NOMO-1 (cell line): ENCODE results near the gene CAPRIN1.
"Not testable (repeated sequence)": the region's sequence is repeated elsewhere in the genome, so short reads cannot be mapped to it uniquely, and the experiment has no call there.

Experiments used
- DNase-seq, 2 experiments: peaks; one replicate each; lab custom pipeline; 2025; ENCODE audit not compliant: unreplicated experiment in 2 of 2; lab: John Stamatoyannopoulos, UW

CAPRIN1 gene

DNA sequence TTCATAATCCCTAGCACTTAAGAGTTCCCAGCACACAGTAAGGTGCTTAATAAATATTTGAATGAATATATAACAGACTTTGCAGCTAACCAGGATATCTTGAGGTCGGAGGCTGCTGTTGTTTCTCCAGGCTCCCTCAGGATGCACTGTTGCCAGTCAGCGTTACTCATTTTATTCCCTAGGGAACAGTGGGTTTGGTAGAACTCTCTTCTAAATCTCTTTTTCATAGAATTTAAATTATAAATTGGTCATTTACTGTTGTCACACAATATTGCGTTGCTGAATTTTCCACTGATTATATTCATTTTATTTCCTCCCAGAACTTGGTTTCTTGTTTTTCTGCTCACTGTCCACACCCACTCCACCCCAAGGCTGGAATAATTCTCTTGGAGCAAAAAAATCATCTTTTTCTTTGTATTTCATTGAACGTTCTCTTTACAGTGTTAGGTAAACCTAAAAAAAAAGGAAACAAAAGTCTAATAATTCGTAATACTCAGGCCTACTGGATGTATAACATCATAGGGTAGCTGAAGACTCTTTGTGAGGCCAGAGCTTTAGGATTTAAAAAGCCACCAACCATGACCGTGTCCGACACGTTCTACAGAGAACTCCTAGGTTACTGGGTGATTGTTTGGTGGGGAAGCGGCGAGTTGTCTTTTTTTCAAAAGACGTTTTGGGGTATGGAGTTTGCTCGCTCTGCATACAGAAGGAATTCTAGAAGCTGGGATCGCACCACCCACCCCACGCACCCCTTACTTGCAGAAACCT is 766 bp upstream of the CAPRIN1 start:
- peak; percentile 60 to 62 for DNase-seq

DNA sequence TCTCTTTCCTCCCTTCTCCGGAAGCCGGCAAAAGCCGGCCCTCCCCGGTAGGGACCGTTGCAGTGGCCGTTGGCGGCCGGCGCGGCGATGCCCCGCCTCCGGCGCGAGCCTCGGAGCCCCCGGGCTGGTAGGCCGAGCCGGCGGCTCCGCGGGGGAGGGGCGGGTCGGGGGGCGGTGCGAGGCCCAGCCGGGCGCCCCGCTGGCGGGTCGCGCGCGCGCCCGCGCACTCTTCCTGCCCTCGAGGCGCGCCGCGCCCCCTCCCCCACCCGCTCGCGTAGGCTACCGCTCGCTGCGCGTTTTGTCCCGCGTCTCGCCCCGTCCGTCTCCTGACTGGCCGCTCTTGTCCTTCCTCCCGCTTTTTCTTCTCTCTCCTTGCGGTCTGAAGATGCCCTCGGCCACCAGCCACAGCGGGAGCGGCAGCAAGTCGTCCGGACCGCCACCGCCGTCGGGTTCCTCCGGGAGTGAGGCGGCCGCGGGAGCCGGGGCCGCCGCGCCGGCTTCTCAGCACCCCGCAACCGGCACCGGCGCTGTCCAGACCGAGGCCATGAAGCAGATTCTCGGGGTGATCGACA is 591 bp downstream of the CAPRIN1 start:
- DNase-seq = peak; percentile 64 to 89

DNA sequence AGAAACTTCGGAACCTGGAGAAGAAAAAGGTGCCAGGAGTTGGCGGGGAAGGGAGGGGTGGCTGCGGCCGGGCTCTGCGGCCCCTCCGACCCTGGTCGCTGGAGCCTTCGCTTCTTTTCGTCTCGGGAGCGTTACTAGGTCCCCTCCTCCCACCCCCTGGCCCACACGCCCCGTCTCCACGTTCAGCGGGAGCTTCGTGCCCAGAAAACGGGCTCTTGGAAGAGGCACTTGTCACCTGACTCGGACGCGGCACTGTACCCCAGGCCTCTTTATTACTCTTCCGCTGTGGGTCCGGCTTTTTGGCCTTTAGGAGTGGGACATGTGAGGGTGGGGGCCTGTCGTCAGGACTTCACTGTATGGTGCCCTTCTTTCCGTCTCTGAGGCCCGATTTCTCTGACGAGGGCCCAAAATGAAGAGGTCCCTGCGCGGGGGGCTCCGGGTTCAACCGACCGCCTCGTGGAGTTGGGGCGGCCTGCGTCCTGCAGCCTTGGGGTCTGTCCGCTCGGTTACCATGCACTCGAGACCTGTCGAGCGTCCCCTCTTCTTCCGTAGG is 1.2 kb downstream of the CAPRIN1 start:
- no peak for DNase-seq

DNA sequence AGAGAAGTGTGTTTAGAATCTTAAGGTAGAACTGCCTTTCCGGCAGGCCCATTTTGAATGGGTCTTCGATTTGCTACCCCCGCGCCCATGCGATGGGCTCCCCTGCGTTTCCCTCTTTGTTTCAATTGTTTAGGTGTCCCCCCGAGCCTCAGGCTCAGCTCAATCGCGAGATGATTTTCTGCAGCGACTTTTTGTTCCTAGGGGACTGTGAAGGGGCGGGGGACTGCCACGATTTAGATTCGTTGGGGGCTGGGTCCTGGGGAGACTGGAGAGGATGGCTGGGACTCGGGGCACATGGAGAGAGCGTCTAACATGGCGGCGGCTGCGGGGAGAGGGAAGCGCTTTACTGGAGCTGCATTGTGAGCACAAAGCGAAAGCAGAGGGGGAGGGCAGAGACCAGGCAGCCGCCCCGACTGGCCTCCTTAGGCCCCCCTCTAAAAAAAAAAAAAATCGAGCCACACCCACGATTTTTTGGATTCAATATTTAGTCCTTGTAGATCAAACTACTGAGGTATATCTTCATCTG is 1.7 kb downstream of the CAPRIN1 start:
- peak; percentile 70 to 76 for DNase-seq

DNA sequence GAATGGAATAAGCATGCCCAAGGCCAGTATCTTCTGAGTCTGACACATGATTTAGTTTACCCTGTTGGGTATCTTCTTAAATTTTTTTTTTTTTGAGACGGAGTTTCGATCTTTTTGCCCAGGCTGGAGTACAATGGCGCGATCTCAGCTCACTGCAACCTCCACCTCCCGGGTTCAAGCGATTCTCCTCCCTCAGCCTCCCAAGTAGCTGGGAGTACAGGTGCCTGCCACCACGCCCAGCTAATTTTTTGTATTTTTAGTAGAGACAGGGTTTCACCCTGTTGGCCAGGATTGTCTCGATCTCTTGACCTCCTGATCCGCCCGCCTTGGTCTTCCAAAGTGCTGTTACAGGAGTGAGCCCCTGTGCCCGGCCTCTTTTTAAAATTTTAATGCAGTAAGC is 2.8 kb downstream of the CAPRIN1 start:
- not testable (repeated sequence) for DNase-seq

DNA sequence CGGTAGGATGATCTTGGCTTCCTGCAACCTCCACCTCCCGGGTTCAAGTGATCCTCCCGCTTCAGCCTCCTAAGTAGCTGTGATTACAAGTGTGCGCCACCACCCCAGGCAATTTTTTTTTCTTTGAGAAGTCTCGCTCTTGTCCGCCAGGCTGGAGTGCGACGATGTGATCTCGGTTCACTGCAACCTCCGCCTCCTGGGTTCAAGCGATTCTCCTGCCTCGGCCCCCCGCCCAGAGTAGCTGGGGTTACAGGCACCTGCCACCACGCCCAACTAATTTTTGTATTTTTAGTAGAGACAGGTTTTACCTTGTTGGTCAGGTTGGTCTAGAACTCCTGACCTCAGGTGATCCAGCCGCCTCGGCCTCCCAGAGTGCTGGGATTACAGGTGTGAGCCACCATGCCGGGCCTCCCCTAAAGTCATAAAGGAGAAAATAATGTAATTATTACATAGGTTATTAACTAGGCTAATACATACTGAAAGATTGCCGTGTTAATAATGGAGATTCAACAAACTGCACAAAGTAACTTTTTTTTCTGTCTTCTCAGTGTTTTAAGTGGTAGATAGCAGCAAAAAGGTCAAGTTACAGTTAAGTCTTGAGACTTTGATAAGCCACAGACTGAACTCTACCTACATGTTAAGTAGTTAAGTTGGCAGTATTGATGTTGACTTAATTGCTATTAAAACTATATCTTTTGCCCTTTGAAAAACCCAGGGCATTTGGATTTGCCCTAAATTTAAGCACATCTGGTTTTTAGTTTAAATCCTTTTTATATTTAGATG is 3.9 kb downstream of the CAPRIN1 start:
- no peak for DNase-seq

DNA sequence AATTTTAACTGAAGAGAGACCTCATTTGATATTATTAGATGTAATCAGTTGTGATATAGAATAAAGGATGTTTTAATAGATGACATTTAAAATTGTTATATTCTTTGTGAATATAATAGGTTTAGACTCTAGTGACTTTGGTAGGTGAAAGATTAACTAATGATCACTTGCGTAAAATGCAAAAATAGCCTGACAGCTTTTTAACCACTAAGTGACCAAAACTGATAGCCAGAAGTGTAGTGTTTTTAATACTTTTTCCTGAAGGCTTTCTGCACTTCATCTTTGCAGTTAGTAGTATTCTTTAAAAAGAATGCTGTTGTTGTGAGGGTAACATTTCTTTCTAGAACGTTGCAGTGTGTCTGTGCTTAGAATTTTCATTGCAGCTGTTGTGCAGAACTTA is 5.1 kb downstream of the CAPRIN1 start:
- no peak for DNase-seq

DNA sequence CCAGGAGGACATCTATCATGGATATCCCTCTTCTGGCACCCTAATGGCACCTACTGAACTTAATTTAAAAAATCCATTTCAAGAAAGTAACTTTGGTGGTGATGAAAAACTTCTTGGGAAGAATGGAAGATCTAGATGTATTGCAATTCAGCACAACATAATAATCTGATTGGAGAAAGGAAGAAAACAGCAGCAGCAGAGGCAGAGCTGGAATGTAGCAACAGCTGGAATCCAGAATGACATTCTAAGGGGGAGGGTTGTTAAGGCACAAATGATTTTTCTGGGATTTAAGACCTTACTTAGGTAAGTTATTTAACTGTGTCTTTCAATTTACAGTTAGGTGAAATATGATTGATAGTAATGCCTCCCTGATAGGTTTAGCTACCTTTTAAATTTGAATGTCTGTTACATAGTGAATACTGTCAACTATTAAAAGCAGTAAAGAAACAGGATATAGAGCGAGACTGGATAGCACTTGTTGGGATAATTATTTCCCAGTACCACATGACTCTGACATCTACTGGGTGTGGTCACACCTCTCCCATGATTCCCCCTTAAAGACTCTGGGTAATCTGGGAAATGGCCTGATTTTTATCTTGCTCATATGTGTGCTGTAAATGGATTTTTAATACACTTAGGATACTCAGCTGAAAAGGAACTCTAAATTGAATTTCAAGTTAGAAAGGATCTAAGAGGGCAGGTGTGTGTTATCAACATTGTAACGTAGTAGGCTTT is 11.7 kb downstream of the CAPRIN1 start:
- no peak for DNase-seq

DNA sequence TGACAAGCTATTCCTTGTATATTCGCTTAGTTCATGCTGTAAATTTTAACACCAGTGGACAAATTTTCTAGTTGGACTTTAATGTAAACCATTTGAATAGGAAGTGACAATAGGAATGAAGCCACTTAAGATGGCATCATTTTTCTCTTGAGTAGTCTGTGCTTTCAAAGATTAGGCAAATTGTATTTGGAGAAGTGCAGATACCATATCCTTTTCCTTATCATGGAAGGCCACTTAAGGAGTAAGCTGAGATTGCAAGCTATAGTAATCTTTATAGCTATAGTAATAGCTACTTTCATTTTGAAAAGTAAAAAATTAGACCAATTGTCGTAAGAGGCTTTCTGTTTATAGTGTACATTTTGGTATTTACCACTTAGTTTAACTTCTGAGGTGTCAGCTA is 12.8 kb downstream of the CAPRIN1 start:
- no peak for DNase-seq

DNA sequence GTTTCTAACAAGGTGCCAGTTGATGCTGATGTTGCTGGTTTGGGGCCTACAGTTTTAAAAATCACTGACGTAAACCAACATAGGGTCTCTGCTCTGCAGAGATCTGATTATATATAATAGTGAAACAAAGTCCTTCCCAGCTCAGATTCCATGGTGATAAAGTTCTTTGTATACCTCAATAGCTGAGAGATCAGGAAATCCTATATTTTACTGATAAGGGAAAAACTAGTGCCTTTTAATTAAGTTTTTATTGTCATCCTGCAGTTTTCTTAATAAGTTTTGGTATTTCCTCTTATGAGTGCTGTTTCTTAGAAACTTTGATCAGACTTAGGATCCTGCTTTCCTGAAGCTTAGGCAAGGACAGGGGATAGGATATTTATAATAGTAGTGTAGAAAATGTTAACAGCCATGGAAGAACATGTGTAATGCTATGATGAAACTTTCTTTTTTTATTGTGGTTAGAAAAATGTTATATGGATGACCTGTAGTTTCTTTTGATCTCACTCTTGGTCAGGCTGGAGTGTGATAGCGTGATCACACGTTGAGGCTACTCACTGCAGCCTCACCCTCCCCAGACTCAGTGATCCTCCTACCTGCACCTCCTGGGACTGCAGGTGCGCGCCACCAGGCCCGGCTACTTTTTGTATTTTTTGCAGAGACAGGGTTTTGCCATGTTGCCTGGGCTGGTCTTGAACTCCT is 14.1 kb downstream of the CAPRIN1 start:
- DNase-seq = no peak

DNA sequence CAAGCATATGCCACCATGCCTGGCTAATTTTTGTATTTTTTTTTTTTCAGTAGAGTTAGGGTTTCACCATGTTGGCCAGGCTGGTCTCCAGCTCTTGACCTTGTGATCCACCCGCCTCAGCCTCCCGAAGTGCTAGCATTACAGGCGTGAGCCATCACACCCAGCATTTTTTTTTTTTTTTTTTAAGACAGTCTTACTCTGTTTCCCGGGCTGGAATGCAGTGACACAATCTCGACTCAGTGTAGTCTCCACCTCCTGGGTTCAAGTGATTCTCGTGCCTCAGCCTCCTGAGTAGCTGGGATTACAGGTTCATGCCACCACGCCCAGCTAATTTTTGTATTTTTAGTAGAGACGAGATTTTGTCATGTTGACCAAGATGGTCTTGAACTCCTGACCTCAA is 15.2 kb downstream of the CAPRIN1 start:
- DNase-seq = not testable (repeated sequence)

DNA sequence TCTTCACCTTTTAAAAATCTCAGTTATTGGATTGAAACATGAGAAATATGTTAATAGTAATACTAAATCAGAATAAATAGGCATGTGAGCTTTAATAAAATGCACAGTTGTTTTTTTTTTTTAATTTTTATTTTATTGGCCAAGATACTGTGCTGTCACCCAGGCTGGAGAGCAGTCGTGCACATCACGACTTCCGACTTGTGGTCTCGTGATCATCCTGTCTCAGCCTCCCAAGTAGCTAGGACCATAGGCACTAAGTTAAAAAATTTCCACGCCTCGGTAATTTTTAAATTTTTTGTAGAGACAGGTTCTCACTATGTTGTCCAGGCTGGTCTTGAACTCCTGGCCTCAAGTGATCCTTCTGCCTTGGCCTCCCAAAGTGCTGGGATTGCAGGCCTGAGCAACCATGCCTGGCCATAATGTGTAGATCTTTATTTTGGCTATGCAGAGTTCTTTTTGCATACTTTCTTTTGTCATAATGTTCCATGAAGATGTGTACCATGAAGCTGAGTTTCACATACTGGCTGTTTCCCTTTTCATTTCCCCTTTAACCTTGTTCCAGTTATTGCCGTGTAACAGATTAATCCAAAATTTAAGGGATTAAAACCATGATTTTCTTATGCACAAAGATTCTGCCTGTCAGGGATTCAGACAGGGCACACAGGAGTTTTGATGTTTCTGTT is 16.0 kb downstream of the CAPRIN1 start:
- DNase-seq = no peak

DNA sequence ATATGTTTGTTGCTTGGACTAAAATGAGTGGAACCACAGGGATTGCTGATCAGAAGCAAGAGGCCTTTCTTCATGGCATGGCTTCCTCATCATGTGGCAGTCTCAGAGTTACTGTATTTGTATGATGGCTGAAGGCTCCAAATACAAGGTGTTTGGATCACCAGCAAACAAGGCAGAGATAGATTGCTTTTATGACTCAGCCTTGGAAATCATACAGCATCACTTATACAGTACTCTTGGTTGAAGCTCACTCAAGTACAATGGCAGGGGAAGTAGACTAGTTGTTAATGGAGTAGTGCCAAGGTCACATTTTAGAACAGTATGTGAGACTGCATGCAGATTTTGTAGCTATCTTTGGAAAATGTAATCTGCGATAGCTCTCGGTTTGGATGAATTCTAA is 16.6 kb downstream of the CAPRIN1 start:
- no peak for DNase-seq

DNA sequence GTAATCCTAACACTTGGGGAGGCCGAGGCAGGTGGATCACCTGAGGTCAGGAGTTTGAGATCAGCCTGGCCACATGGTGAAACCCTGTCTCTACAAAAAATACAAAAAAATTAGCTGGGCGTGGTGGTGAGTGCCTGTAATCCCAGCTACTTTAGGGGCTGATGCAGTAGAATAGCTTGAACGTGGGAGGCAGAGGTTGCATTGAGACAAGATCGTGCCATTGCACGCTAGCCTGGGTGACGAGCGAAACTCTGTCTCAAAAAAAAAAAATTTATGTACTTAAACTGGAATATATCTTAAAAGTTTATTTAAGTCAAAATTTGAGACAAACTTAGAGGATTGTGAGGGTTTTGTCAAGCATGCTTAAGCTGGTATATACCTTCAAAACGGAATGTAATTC is 19.8 kb downstream of the CAPRIN1 start:
- not testable (repeated sequence) for DNase-seq

DNA sequence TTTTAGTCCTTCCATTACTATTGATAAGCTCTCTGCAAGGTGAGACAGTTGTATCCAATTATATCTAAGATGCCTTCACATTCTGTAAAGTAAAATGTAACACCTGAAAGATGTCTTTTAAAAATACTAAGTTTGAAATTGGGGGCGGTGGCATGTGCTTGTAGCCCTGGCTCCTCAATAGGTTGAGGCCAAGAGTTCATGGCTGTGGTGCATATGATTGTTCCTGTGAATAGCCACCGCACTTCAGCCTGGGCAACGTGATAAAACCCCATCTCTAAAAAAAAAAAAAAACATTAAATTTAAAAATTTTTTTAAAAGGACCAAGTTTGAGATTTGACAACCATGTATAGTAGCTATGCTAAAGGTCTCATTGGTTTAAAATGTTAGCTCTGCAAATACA is 20.5 kb downstream of the CAPRIN1 start:
- DNase-seq = no peak

DNA sequence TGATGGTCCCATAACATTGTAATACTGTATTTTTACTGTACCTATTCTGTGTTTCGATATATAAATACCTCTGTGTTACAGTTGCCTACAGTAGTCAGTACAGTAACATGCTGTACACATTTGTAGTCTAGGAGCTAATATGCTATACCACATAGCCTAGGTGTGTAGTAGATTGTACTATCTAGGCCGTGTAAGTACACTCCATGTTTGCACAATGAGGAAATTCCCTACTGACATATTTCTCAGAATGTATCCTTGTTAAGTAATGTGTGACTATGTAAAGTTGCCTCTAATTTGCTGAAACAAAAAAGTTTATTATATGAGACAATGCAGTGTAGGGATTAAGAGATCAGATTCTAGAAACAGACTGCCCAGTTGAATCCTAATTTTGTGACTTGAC is 21.3 kb downstream of the CAPRIN1 start:
- DNase-seq = no peak

DNA sequence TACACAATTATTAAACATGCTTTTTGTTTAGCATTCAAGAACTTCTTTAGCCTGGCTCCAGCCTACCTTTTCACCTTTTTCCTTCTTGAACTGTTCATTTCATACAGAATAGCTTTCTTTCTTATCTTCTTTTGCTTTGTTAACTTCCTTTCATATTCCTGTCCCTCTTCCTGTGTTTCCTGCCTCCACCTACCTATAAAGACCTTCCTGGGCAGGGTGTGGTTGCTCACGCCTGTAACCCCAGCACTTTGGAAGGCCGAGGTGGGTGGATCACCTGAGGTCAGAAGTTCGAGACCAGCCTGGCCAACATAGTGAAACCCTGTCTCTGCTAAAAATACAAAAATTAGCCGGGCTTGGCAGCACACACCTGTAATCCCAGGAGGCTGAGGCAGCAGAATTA is 22.9 kb downstream of the CAPRIN1 start:
- no peak for DNase-seq

DNA sequence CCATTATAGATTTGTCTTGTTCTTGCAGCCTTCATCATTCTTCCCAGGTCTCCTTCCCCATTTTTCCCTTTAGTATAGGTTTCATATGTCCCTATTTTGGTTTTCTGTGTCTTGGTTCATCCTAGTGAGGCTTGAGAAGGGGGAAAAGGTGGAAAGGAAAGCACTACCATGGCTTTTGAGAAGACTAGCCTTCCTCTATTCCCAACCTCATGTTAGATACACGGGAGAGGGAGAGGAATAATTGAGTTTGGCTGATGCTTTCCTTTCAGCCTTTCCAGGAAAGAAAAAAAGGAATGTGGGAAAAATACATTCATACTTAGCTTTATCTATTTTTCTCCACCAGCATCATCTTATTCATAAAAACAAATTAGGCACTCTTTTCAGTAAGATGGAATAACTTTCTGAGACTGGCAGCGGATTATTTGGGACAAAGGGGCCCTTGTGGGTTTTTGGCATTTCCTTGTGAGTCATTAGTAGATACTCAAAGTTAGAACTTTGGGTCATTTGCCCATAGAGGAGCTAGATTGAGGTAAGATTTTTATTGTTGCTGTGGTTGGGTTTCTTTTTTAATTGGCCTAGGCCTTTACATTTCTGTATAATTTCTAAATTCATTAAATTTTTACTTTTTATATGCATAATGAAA is 23.8 kb downstream of the CAPRIN1 start:
- no peak for DNase-seq

DNA sequence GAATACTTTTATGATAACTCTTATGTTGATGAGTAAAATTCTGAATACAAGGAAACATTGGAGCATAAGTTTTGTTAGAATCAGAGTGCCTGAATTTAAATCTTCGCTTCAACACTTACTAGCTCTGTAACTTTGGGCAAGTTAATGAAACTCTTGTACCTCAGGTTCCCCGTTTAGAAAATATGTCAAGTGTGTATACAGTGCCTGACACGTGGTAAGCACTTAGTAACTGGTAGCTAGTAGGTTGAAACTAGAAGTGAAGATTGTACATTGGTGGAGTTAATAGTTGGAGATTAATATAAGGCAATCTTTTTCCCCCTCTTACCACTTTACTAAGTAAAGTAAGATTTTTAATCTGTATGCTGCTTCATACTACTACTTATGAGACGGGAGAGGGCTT is 29.1 kb downstream of the CAPRIN1 start:
- no peak for DNase-seq
